MM.1S (cell line): ENCODE data around the gene EFNA5.

Experiments
- DNase-seq: peaks from one replicate; pipeline ENCODE4 v3.0.0-alpha.2; 2015
- H2AFZ ChIP-seq: fragments of 300-600 bp; sonication (generic); 2 replicates; pipeline ENCODE4 v1.6.0; 2016; ENCODE audit warnings: antibody characterized with exemption, low read length
- H3F3A ChIP-seq: fragments of 300-600 bp; sonication (generic); 2 replicates; pipeline ENCODE4 v1.6.1; 2016; ENCODE audit warnings: mild to moderate bottlenecking, antibody characterized with exemption, low read length, moderate library complexity, mixed read lengths; ENCODE audit not compliant: insufficient read depth
- H3K27ac ChIP-seq: fragments of 300-600 bp; sonication (generic); 2 replicates; pipeline ENCODE4 v1.5.1; 2016; ENCODE audit warnings: mild to moderate bottlenecking, low read length
- H3K27me3 ChIP-seq: fragments of 300-600 bp; sonication (generic); replicated peaks from 2 replicates; pipeline ENCODE4 v1.6.0; 2016; ENCODE audit warnings: low read length; ENCODE audit not compliant: insufficient read depth
- H3K36me3 ChIP-seq: fragments of 300-600 bp; sonication (generic); replicated peaks from 2 replicates; pipeline ENCODE4 v1.6.1; 2016; ENCODE audit warnings: mild to moderate bottlenecking, low read length, mixed read lengths; ENCODE audit not compliant: insufficient read depth
- H3K4me1 ChIP-seq: fragments of 300-600 bp; sonication (generic); 2 replicates; pipeline ENCODE4 v1.6.1; 2016; ENCODE audit warnings: low read length, mixed read lengths
- H3K4me2 ChIP-seq: fragments of 300-600 bp; sonication (generic); 2 replicates; pipeline ENCODE4 v1.6.0; 2016; ENCODE audit warnings: low read depth, low read length
- H3K4me3 ChIP-seq: fragments of 300-600 bp; sonication (generic); 2 replicates; pipeline ENCODE4 v1.5.1; 2016; ENCODE audit warnings: low read length, mixed read lengths
- H3K79me2 ChIP-seq: fragments of 300-600 bp; sonication (generic); 2 replicates; pipeline ENCODE4 v1.6.1; 2016; ENCODE audit warnings: mixed run types, low read length, mixed read lengths
- H3K9ac ChIP-seq: fragments of 300-600 bp; sonication (generic); 2 replicates; pipeline ENCODE4 v1.6.1; 2016; ENCODE audit warnings: low read length, mixed read lengths
- H3K9me2 ChIP-seq: fragments of 300-600 bp; sonication (generic); replicated peaks from 2 replicates; pipeline ENCODE4 v1.6.1; 2016; ENCODE audit warnings: mild to moderate bottlenecking, low read length, mixed read lengths; ENCODE audit not compliant: insufficient read depth
- H3K9me3 ChIP-seq: fragments of 300-600 bp; sonication (generic); replicated peaks from 2 replicates; pipeline ENCODE4 v1.6.1; 2016; ENCODE audit warnings: mild to moderate bottlenecking, low read length, mixed read lengths; ENCODE audit not compliant: insufficient read depth
- H4K20me1 ChIP-seq: fragments of 300-600 bp; sonication (generic); 2 replicates; pipeline ENCODE4 v1.6.1; 2016; ENCODE audit warnings: mild to moderate bottlenecking, low read length, moderate library complexity, mixed read lengths; ENCODE audit not compliant: insufficient read depth
- EZH2 ChIP-seq: fragments of 300-600 bp; sonication (generic); optimal IDR thresholded peaks from 2 replicates; pipeline ENCODE3; 2017; ENCODE audit warnings: low read depth, mild to moderate bottlenecking, antibody characterized with exemption, low read length, mixed read lengths
- EZH2phosphoT487 ChIP-seq: fragments of 300-600 bp; sonication (generic); IDR thresholded peaks from 2 replicates; pipeline ENCODE4 v1.6.1; 2018; ENCODE audit warnings: antibody characterized with exemption, low read length
- TF ChIP-seq, protein P1 (sequence below): fragments of 300-600 bp; sonication (generic); IDR thresholded peaks from 2 replicates; pipeline ENCODE4 v1.5.1; 2016; ENCODE audit warnings: antibody characterized with exemption, low read length, mixed read lengths

Gene EFNA5

DNA sequence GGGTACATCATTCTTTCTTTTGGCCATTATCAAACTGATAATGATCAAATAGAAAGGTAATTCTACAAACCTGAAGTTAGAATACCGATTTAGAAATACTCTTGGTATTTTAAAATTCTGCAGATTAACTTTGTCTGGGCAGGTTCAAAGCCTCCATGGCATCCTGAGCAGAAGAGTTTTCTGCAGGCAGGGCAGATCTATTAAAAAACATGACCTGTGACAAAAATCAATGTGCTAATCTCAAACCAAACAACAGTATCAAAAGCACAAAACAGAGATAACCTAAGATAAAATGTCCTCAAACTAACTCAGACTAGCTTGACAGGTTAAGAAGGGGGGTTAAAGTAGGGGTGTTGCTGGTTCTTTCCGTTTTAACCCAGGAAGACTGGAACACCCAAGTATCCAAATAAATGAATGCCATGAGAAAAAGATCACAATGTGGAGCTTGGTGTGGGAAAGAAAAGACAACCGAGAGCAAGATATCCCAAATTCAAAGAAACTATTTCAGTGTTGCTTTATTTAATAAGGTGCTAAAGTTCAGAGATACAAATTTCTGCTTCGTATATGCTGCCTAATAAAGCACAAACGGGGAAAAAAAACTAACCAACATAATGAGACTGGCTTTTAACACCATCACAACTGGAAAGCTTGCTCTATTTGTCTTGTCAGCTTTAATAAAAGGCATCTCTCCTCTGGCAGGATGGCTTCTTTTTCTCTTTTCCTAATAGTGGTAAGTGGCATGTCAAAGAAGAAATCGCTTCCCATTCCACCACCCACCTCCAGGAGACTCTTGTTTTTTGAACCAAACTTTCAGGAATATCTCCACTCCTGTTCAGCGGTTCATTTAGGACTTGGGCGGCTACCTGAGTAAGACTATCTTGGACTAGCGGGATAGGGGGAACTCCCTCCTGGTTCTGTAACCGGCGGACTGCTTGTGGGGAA, 2.3 kb downstream of the EFNA5 start:
- Histone ChIP-seq H3K4me2 (no peak overlapping the region), H3K27me3 (no peaks in the 10 kb centered on the region), H2AFZ (no peak overlapping the region), H3K9me3 (no peaks in the 10 kb centered on the region), H3K36me3 (no peaks in the 10 kb centered on the region), H3K9me2 (no peaks in the 10 kb centered on the region), H3F3A (peaks cover 15% of the 10 kb centered on the region), H3K9ac (no peak overlapping the region), H3K4me1 (no peaks in the 10 kb centered on the region), H3K79me2 (no peaks in the 10 kb centered on the region), H3K27ac (no peak overlapping the region), H3K4me3 (no peak overlapping the region), H4K20me1 (no peaks in the 10 kb centered on the region)
- DNase-seq: no peak
- no peak for TF ChIP-seq EZH2phosphoT487
- TF ChIP-seq, protein P1, sequence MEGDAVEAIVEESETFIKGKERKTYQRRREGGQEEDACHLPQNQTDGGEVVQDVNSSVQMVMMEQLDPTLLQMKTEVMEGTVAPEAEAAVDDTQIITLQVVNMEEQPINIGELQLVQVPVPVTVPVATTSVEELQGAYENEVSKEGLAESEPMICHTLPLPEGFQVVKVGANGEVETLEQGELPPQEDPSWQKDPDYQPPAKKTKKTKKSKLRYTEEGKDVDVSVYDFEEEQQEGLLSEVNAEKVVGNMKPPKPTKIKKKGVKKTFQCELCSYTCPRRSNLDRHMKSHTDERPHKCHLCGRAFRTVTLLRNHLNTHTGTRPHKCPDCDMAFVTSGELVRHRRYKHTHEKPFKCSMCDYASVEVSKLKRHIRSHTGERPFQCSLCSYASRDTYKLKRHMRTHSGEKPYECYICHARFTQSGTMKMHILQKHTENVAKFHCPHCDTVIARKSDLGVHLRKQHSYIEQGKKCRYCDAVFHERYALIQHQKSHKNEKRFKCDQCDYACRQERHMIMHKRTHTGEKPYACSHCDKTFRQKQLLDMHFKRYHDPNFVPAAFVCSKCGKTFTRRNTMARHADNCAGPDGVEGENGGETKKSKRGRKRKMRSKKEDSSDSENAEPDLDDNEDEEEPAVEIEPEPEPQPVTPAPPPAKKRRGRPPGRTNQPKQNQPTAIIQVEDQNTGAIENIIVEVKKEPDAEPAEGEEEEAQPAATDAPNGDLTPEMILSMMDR: no peak
- TF ChIP-seq EZH2: no peak

GRCh38 chr5:107666051-107666655, 4.6 kb downstream of the EFNA5 start:
- Histone ChIP-seq H3K27ac (no peak overlapping the region), H3K4me2 (no peak overlapping the region), H2AFZ (no peak overlapping the region), H3F3A (0 out of 2 replicates have a peak, but pooled peaks cover under 1% of the 10 kb centered on the region), H4K20me1 (no peaks in the 10 kb centered on the region), H3K36me3 (no peaks in the 10 kb centered on the region), H3K9me3 (no peaks in the 10 kb centered on the region), H3K9ac (no peak overlapping the region), H3K79me2 (no peaks in the 10 kb centered on the region), H3K9me2 (no peaks in the 10 kb centered on the region), H3K4me1 (no peaks in the 10 kb centered on the region), H3K27me3 (no peaks in the 10 kb centered on the region), H3K4me3 (no peak overlapping the region)
- no peak for DNase-seq
- TF ChIP-seq EZH2phosphoT487: no peak

GRCh38 chr5:107665036-107665570, 5.6 kb downstream of the EFNA5 start:
- H3K4me2 ChIP-seq: no peak overlapping the region
- H3K9ac ChIP-seq: no peak overlapping the region
- H3F3A ChIP-seq: peaks cover 6% of the 10 kb centered on the region; the same call in 1 of the 2 replicates
- H3K4me1 ChIP-seq: peaks cover 5% of the 10 kb centered on the region; the same call in 1 of the 2 replicates
- TF ChIP-seq, protein P1: no peak
- no peak for TF ChIP-seq EZH2phosphoT487
- no peak for TF ChIP-seq EZH2
- H3K27ac ChIP-seq: no peak overlapping the region
- H2AFZ ChIP-seq: no peak overlapping the region
- no peaks in the 10 kb centered on the region for H3K36me3 ChIP-seq
- H3K4me3 ChIP-seq: no peak overlapping the region
- H3K27me3 ChIP-seq: no peaks in the 10 kb centered on the region
- no peaks in the 10 kb centered on the region for H3K79me2 ChIP-seq
- H4K20me1 ChIP-seq: no peaks in the 10 kb centered on the region
- H3K9me3 ChIP-seq: no peaks in the 10 kb centered on the region
- no peak for DNase-seq
- no peaks in the 10 kb centered on the region for H3K9me2 ChIP-seq
